ENCODE results near the gene DLGAP1.
A peak's percentile ranks its signal among the peaks of the same experiment; 100 is the strongest.

Gene DLGAP1

DNA sequence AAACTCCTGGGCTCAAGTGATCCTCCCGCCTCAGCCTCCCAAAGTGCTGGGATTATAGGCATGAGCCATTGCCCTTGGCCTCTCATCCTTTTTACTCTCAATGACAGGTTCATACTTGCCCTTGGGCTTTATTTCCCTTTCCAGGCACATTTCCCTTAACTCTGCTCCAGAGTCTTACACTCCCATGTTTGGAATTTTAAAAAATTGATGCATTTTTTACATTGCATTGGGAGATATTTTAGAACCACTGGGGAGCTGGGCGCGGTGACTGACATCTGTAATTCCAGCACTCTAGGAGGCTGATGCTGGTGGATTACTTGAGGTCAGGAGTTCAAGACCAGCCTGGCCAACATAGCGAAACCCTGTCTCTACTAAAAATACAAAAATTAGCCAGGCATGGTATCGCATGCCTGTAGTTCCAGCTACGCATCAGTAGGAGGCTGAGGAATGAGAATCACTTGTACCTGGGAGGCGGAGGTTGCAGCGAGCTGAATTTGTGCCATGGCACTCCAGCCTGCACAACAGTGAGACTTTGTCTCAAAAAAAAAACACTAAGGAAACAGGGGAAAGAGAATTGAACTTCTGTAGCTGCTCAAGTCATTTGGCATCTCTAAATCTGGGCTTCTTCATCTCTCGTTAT lies 986.9 kb downstream of the DLGAP1 start:
- no peak for TF ChIP-seq CTCF (IDR thresholded peaks at IDR 0.05; ENCODE audit: extremely low read depth, missing control alignments)
- no peak for DNase-seq (ENCODE audit: low spot score)

GRCh38 chr18:3466872-3467271 lies 988.2 kb downstream of the DLGAP1 start:
- TF ChIP-seq CTCF (IDR thresholded peaks at IDR 0.05; ENCODE audit: extremely low read depth, missing control alignments): no peak
- DNase-seq (ENCODE audit: low spot score): no peak

DNA sequence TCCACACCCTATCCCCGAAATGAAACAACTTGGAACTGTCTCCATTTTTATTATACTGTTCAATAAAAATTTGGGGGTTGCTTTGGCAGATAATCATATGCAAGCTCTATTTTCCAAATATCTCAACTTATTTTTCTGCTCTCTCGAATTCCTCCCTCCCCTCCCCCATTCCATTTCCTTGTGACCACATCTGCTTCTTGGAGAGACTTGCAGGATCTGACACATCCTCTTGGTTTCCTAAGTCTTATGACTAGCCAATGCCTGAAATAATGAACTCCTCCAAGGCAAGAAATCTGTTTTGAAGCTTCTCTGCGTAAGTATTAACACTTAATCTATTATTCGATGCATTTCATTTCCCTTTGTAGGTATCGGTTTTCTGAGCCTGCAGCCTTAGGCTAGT lies 989.1 kb downstream of the DLGAP1 start:
- DNase-seq (ENCODE audit: low spot score): no peak
- TF ChIP-seq CTCF (IDR thresholded peaks at IDR 0.05; ENCODE audit: extremely low read depth, missing control alignments): no peak

DNA sequence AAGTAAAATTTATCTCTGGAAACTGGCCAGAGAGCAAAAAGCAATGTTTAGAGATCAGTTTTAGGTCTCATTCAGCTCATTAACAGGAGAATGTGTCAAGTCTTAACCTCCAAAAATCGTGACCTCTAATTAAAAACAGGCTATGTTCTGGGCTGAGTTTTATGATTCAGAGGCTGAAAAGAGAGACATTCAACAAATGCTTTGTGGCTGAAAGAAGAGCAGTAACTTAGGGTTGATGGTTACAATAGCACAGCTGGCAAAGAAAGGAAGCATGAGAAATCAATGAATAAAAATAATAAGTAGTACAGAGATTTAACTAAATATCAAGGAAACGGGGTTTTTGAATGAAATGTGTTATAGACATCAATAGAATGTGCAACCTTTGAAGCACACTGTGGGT lies 992.1 kb downstream of the DLGAP1 start:
- DNase-seq (ENCODE audit: low spot score): no peak
- TF ChIP-seq CTCF (IDR thresholded peaks at IDR 0.05; ENCODE audit: extremely low read depth, missing control alignments): no peak

- no peak for TF ChIP-seq CTCF (IDR thresholded peaks at IDR 0.05; ENCODE audit: extremely low read depth, missing control alignments)
- no peak for DNase-seq (ENCODE audit: low spot score)
Measured at GRCh38 chr18:3461704-3462103, 993.4 kb downstream of the DLGAP1 start.

DNA sequence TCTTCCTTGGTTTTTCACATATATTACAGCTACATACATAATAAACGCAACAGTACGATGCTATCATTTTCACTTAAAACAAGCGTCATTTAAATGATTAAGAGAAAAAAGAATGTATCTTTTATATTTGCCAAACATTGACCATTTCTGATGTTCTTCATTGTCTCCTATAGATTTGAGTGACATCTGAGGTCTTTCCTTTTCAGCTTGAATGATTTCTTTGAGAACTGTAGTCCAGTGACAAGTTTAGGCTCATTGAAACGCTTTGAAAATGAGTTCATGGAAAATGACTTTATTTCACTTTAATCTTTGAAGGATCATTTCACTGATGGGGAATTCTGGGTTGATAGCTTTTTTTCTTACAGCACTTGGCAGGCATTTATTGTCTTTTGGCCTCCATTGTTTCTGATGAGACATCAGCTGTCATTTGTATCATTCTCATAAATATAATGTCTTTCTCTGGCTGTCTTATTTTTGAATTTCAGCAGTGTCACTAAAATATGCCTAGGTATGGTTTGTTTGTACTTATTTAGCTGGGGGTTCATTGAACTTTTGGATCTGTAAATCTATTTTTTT lies 994.2 kb downstream of the DLGAP1 start:
- DNase-seq (ENCODE audit: low spot score): no peak
- no peak for TF ChIP-seq CTCF (IDR thresholded peaks at IDR 0.05; ENCODE audit: extremely low read depth, missing control alignments)

DNA sequence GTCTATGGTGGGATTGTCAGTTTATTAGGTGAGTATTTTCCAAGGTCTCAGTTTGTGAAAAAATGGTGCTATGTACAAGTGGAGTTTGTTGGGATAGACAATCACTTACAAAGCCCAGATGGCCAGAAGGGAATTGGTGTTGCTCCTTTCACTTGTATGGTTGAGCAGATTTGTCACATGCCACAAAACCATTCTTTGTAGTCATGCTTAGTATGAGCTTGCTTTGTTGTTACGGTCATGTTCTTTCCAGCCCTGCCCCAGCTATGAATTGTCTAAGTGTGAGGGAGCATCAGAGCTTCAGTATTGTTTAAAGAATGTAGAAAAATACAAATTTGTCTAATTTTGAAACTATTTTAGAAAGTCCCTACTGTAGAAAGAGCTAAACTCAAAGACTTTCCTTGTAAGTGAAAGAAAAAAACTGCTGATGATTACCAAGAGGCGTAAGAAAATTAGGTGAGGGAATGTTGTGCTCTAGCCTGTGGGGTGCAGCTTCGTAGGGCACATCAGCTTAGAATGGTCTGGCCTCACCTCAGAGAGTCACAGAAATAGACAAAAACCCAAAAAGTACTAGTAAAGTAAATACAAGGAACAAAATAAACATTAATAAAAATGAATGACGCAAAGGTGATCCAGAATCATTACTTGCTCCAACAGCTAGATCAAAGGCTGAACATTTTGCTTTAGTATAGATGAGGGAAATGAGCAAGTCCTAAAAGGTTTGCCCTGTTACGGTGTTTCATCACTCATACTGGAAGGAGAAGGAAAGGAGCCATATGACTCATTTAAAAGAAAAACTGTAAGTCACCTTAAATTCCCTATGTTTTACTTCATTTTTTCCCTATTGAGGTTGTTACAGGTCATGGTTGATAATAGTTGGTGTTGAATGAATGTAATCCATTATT lies 995.9 kb downstream of the DLGAP1 start:
- DNase-seq (ENCODE audit: low spot score): peak; percentile 18
- no peak for TF ChIP-seq CTCF (IDR thresholded peaks at IDR 0.05; ENCODE audit: extremely low read depth, missing control alignments)

All from GM20000 (cell line).